Fibroblast of pulmonary artery (primary cell): Measurements from ENCODE around the gene TRIM15.
"Not testable (repeated sequence)": the region's sequence is repeated elsewhere in the genome, so short reads cannot be mapped to it uniquely, and the experiment has no call there.

Source experiments
- DNase-seq: peaks from one replicate; pipeline ENCODE4 v3.0.0-alpha.2; 2010; ENCODE audit warnings: low read depth
- H3K4me3 ChIP-seq: replicated peaks from 2 replicates; pipeline ENCODE4 v1.5.1; 2011; ENCODE audit warnings: low read depth, mild to moderate bottlenecking, control low read depth, low read length, moderate library complexity
- CTCF ChIP-seq: IDR thresholded peaks from 2 replicates; pipeline ENCODE4 v1.5.1; 2011; ENCODE audit warnings: mild to moderate bottlenecking, control low read depth, low read length, inconsistent platforms; ENCODE audit errors: missing control alignments

Gene TRIM15

DNA sequence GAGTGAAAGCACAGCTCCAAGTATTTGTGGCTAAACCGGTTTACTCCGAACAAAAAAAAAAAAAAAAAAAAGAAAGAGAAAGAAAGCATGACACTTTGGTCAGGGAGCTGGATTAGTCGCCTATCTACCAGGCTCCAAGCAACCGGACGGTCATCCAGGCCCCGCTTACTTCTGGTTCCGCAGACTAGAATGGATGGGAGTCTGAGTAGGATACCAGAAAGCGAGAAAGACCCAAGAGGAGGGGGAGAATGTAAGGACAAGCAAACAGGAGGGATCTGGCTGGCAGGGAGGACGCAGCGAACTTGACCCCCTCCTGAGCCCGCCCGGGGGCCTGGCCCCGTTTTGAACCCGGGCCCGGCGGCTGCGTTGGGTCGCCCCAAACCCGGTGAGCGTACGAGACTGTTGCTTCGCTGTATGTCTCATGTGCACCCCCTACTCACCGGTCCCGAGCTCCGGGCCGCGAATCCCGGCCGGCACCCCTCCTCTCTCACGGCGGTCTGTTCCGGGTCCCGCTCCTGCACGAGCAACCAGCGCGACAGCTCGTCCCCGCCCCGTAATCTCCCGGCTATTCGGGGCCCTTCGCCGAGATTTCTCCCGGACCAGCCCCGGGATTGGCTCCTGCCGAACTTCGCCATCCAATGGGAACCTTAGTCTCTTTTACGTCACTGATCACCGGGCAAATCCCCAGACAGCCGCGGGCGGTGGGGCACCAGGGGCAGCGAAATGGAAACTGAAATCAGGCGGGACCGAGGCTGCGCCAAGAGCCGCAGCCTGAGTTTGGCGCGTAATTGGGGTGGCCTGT lies 49.7 kb downstream of the TRIM15 start, which contains the start of gene TRIM26:
TSS of gene TRIM26 (minus strand) at position 542 of the 802 bp plus-strand sequence. CDS start 14,303 bp downstream, outside the sequence.
- peak; percentile 96 for DNase-seq
- peak within 1 kb of the TSS; percentile 97 for H3K4me3 ChIP-seq
- no peak for TF ChIP-seq CTCF

DNA sequence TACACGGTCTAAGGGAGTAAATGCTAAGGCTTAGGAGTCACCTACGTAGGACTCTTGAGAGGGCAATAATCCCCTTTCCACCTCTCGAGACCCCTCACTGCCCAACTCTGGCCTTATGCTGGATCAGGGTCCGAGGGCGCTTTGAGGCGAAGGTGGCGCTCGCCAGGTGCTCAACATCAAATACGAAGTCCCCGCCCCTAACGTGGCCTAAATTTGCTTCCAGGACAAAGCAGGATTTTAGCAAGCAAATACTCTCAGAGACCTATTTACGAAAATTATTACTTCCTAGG lies 50.3 kb downstream of the TRIM15 start:
- TF ChIP-seq CTCF = no peak
- peak overlapping the region; percentile 97 for H3K4me3 ChIP-seq
- DNase-seq = no peak

- no peak for TF ChIP-seq CTCF
- peak overlapping the region; percentile 97 for H3K4me3 ChIP-seq
- DNase-seq = peak; percentile 74
Measured at GRCh38 chr6:30213957-30214656, 50.8 kb downstream of the TRIM15 start.

DNA sequence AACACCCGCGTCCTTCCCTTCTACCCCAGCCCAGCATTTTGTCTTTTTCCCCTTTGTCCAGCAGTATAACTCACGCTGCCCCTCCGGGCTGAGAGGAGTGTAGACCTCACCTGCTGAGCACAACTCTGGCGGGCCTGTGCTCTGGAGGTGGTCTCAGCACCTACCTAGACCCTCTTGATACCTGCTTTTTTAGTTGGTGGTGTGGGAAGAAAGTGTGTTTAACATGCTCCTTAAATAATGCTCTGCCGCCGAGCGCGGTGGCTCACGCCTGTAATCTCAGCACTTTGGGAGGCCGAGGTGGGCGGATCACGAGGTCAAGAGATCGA lies 51.3 kb downstream of the TRIM15 start:
- TF ChIP-seq CTCF = no peak
- H3K4me3 ChIP-seq = peak overlapping the region; percentile 97
- DNase-seq = peak; percentile 14

DNA sequence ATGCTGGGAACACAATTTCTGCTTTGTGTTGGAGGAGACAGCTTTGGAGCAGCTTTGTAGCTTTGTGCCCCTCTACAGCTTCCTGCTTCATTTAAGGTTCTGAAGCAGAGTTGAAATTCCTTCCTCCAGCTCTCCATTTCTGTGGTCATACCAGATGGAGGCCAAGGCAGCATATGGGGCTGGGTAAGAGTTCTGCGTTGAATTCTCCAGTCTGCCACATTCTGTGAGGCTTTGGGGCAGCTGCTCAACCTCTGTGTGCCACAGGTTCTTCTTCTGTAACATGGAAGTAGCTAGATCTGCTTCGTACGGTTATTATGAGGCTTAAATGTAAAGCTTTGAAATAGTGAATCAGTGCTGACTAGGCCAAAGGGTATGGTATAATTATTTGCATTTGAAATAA lies 52.8 kb downstream of the TRIM15 start:
- no peak for DNase-seq
- no peak overlapping the region for H3K4me3 ChIP-seq
- no peak for TF ChIP-seq CTCF

- peak; percentile 64 for DNase-seq
- peak; percentile 99 for TF ChIP-seq CTCF
Measured at GRCh38 chr6:30219244-30219643, 55.9 kb downstream of the TRIM15 start.

DNA sequence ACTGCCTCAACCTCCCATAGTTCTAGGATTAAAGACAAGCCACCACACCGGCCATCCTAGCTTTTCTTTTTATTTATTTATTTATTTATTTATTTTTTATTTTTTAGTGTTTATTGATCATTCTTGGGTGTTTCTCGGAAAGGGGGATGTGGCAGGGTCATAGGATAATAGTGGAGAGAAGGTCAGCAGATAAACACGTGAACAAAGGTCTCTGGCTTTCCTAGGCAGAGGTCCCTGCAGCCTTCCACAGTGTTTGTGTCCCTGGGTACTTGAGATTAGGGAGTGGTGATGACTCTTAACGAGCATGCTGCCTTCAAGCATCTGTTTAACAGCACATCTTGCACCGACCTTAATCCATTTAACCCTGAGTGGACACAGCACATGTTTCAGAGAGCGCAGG lies 58.0 kb downstream of the TRIM15 start:
- H3K4me3 ChIP-seq, DNase-seq: not testable (repeated sequence)

More at GRCh38 chr6:30219244-30219643, 55.9 kb downstream of the TRIM15 start:
- H3K4me3 ChIP-seq = no peak overlapping the region

- DNase-seq, H3K4me3 ChIP-seq: not testable (repeated sequence)
Measured at GRCh38 chr6:30221956-30222355, 58.6 kb downstream of the TRIM15 start.
